GM19372 (cell line): ENCODE data around the gene TRIM33.
"Not testable (repeated sequence)": the region's sequence is repeated elsewhere in the genome, so short reads cannot be mapped to it uniquely, and the experiment has no call there.

Experiments
- ATAC-seq: cut with Tn5 transposase; IDR thresholded peaks from one replicate; pipeline ENCODE4 v1.9.1; 2021; ENCODE audit warnings: mild to moderate bottlenecking, low read depth, moderate library complexity; ENCODE audit not compliant: unreplicated experiment

TRIM33 gene

DNA sequence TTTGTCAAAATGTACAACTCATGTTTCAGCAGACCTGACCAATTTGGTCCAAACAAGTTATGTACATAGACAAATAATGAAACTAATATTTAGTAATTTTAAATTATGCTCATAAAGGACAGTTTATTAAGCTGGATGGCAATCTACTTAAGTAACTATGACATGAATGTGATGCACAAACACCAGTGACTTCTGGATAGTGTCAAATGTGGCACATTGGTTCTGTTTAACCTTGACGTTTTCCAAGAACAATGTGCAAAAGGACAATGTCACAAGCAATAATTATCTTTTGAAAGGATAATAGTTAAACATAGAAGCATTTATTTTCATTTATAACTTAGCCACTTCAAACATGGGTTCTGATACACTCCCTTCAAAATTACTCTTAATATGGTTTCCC lies 80.0 kb downstream of the TRIM33 start:
- no peak for ATAC-seq

DNA sequence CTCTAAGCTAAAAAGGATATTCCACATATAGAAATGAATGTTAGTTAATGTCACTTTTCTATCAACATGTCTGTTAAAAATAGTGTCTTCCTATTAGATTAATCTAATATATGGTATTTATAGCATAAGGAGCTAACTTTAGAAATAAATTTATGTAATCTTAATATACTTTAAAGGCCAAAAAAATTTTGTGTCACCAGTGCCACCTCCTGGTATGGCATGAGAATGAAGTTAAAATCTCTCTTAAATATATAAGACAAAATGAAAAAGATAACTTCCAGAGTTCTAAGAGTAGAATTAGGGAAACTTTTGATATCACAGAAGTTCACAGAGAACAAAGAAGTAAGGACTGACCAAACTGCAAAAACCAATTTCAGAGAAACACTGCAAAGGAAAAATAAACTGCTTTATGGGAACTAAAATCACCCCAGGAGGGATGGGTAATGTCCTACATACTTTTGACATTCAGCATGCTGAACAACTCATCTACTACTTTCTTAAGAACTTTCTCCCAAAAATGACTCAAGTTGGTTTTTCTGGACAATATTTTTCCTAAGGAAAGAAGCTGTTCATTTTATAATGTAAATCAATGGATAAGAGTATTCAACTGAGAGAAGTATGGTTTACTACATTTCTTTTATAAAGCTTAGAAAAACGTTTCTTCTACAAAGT lies 82.8 kb downstream of the TRIM33 start:
- ATAC-seq = no peak

DNA sequence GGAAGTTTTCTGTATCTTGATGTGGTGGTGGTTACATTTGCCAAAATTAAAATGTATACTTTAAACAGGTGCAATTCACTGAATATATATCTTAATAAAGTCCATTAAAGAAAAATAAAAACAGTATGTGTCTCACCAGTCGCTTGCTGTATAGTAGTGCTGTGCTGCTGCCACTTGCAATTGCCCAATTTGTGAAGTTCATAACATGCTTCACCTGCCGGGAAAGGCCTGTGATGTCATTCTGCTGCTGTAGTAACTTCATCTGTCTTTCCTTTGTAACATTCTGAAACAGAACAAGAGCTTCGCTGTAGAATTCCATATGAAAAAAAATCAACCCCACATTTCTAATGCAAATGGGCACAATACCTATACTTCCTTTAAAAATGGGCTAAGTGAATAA lies 83.4 kb downstream of the TRIM33 start:
- ATAC-seq = no peak

DNA sequence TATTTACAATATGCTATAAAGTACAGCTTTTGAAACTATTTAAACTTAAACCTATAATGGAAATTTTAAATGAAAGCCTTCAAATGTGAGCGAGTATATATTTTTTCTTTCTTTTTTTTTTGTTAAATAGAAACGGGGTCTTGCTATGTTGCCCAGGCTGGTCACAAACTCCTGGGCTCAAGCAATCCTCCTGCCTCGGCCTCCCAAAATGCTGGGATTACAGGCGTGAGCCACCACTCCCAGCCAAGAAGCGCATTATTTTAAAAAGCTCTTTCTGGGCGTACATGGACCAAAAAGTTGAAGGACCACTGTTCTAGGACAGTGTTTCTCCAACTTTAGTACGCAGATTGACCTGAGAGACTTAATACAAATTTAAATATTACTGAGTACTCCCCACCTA lies 87.5 kb downstream of the TRIM33 start:
- no peak for ATAC-seq

DNA sequence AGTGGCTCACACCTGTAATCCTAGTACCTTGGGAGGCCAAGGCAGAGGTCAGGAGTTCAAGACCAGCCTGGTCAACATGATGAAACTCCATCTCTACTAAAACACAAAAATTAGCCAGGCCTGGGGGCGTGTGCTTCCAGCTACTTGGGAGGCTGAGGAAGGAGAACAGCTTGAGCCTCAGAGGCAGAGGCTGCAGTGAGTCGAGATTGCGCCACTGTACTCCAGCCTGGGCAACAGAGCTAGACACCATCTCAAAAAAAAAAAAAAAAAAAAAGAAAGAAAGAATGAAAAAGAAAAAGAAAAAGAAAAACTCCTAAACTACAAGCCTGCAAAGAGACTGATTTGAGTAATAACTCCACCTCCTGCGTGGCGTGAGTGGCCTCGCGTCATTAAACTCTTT lies 92.1 kb downstream of the TRIM33 start:
- ATAC-seq = not testable (repeated sequence)

DNA sequence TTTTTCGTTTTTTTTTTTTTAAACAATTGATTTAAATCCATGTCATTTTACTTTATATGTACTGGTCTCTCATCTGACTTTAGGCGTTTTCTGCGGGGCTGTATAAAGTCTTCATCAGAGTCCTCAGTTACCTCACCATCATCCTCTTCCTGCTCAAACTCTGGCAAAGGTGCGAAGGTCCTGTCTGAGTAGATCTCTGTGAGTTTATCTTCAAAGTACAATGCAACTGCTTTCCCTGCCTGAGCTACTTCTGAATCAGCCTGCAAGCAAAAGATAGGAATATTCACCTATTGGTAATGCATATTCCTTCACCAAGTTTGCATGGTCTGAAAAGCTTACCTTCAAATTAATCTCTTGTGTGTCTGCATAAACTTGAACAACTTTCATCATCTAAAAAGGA lies 113.4 kb downstream of the TRIM33 start:
- ATAC-seq = no peak

DNA sequence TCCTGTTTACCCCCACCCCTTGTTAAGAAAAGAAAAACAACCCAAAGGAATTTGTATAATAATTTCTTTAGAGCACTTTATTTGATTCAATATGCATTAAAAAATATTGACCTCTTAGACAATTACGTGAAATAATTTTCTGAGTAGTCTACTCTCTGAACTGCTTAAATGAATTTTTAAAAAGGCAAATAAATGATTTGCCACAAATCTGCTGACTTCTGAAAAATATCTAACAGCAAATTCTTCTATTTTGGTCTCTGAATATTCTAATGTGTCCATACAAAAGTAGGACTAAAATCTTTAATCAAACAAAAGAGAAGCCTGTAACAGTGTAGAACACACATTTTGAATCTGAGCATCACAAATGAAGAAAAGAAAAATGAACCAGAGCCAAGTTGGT lies 115.1 kb downstream of the TRIM33 start:
- ATAC-seq = no peak

DNA sequence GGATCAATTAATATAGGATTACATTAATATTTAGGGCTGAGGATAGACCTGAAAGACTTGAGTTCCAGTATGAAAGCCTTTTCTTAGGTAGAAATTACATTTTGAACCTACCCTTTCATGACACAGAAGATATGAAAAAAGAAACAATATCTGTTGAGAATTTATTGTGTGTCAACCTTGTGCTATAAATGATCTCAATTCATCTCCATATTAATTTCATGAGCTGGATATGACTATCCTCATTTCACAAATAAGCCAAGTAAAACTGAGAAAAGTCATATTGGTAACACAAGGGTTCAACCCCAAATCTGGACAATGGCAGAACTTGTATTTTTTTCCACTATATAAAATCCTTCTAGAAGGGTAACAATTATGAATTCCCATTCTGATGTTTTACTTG lies 120.0 kb downstream of the TRIM33 start:
- ATAC-seq = no peak

DNA sequence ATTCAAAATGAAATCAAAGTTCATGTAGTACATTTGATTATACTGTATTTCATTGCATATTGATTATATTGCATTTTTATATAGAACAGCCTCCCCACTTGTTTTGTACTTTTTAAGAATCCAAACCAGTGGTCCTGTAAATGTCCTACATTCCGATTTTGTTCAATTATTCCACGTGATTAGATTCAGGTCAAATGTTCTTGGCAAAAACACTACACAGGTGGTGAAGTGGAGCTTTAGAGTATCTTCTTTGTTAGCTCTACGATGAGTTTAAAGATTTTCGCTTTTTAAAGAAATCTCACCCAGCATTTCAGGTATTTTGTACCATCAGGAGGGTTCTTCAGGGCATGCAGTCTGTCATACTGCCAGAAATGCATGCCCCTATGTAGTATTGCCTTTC lies 120.6 kb downstream of the TRIM33 start:
- no peak for ATAC-seq

DNA sequence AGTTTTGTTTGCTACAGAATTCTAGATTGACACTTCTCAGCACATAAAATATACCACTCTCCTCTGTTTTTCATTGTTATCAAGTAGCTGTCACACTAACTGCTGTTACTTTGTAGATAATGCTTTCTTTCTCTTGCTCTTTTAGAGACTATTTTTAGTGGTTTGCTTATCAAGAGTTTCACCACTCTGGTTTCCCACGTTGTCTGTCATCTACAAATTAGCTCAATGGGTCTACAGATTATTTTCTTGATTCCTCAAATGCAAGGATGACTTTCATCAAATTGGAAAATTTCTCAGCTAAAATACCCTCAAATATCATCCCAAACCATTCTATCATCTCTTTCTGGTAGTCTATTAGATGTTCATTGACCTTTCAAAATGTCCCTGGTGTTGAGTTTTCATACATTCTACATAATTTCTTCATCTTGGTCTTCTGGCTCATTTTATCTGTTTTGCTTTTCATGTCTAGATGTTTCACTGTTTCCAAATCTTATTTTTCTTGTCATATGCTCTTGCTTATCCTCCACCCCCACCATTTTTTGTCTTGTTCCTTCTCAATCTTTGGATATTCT lies 122.5 kb downstream of the TRIM33 start:
- ATAC-seq = no peak

DNA sequence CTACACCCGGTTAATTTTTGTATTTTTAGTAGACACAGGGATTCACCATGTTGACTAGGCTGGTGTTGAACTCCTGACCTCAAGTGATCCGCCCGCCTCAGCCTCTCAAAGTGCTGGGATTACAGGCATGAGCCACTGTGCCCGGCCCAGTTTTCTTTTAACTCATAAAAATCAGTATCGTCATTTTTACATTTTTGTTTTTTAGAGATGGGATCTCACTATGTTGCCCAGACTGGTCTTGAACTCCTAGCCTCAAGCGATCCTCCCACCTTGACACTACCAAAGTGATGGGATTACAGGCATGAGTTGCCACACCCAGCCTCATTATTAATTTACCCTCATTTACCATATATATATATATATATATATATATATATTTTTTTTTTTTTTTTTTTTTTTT lies 123.4 kb downstream of the TRIM33 start:
- not testable (repeated sequence) for ATAC-seq

DNA sequence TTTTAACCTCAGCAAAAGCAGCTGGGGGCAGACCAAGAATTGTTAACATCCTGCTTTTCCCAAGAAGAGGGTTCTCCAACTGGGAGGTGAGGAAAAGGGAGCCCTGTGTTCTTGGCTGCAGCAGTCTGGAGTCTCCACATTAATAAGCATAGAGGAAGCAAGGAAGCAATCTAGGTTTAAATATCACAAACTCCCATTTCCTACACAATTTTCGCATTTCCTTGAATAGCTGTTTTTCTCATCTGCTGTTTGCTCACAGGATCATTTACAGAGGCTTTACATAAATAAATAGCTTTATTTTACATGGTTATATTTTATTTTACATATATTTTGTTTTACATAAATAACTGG lies 124.0 kb downstream of the TRIM33 start:
- ATAC-seq = no peak

DNA sequence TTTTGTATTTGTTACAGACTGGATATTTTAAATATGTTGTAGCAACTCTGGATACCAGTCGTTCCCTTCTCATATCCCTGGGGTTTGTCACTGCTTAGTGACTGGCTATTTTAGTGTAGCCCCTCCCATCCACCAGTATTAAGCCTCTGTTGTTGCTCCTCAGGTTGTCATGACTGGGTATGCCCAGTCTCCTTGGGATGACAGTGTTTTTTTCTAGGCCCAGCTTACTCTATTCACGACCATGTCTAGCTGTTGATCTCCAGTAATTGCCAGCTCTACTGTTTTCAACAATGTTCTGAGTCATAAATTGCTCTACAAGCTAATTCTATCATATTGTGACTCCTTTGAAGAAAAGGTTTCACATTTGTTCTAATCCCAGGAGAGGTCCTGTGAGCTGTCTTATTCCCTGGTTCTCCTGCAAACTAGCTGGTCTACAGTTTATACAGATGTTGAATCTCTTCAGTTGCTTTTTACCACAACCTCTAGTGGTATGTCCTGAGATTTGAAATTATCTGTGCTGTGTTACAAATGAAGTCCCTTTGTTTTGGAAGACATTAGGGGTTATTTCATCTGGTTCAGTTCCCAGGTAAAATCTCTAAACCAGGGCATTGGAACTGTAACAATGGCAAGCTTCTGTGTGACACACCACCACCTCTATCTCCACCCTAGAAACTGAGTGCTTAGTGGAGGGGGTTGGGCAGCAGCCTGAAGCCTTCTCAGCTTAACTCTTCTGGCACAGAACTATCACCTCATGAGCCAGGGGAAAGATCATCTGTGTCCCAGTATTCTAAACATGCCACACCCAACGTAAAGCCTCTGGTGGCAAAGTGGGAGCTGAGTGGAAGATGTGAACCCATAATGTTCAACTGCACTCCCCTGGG lies 124.6 kb downstream of the TRIM33 start:
- ATAC-seq = no peak

DNA sequence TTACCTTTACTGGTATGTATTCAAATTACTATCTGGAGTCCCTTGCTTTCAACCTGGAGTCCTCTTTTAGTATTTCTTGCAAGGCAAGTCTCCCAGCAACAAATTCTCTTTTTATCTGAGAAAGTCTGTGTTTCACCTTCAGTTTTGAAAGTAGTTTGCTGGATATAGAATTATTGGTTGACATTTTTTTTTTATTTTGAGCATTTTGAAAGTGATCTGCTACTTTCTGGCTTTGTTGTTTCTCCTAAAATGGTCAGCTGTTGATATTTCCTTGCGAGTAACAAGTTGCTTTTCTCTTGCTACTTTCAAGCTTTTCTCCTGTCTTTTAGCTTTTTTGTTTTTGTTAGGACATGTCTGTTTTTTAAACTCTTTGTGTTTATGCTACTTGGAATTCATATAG lies 126.1 kb downstream of the TRIM33 start:
- no peak for ATAC-seq

DNA sequence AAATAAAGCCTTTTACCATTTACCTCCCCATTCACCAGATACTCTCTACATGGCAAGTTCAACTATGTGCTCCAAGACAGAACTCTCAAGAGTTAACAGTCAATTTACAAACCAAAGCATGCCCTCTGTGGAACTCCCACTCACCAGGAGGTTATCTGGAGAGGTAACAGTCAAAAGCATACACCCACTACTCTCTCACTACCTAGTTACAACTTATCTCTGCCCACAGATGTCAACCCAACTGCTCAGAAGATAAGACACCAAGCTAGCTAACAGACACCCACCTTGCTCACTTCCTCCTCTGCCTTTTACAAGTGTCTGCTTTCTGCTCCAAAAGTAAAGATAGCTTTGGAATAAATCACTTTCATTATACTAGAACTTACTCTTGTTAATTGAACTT lies 131.0 kb downstream of the TRIM33 start:
- no peak for ATAC-seq

DNA sequence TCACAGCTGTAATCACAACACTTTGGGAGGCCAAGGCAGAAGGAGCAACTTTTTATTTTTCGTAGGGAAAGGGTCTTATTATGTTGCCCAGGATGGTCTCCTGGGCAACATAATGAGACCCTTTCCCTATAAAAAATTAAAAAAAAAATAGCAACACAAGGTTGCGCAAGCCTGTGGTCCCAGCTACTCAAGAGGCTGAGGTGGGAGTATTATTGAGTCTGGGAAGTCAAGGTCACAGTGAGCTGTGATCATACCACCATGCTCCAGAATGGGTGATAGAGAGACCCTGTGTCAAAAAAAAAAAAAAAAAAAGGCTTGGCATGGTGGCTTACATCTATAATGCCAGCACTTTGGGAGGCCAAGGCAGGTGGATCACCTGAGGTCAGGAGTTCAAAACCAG lies 131.6 kb downstream of the TRIM33 start:
- ATAC-seq = no peak

DNA sequence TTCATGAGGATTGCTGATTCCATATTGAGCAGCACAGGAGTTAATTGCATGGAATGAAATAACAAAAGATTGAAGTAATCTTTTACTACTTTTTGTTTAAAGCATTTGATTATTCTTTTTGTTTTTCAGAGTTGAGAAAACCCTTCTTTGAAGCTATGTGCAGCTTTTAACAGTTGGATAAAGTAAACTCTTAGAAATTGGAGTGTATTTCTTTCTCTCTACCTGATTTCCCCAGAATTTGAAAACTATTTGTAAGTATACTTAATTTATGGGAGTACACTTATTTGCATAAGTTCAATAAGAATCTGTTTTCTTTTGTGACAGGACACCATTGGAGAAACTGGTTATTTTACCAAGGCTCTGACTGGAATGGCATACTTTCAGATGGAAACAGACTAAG lies 133.6 kb downstream of the TRIM33 start:
- no peak for ATAC-seq

DNA sequence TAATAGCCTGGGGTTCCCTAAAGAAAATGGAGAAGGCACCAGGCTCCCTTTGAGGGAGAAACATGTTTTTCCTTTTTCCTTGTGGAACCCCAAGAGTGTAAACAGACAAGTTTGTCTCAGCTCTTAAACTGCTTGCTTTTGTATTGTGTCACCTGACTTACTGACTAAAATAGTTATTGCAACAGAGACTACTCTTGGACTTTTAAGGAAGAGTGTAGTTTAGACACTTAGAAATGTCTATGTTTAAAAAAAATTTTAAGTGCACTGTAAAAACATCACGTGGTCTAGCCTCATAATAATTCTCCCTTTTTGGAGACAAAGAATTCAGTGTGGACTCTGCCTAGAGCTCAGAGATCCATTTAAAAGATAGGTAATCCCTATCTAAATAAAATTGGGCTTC lies 141.1 kb downstream of the TRIM33 start:
- no peak for ATAC-seq

DNA sequence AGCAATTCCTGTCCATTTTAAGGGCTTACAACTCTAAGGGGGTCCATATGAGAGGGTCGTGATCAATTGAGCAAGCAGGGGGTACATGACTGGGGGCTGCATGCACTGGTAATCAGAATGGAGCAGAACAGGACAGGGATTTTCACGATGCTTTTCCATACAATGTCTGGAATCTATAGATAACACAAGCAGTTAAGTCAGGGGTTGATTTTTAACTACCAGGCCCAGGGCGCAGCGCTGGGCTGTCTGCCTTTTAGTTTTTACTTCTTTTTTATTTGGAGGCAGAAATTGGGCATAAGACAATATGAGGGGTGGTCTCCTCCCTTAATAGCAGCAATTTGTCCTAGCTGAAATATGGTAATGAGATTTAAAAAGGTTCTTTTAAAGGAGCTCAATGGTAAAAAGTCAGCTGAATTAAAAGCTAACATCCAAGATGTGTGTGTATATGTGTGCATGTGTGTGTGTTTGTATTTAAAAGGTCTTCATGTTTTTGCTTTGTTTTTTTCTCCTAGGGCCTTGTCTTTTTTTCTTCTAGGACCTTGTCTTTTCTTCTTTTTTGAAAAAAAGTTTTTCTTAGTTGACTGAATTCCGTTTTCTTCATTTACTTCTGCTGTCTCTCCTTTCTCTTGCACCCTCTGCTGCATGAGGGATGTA lies 141.6 kb downstream of the TRIM33 start:
- not testable (repeated sequence) for ATAC-seq

DNA sequence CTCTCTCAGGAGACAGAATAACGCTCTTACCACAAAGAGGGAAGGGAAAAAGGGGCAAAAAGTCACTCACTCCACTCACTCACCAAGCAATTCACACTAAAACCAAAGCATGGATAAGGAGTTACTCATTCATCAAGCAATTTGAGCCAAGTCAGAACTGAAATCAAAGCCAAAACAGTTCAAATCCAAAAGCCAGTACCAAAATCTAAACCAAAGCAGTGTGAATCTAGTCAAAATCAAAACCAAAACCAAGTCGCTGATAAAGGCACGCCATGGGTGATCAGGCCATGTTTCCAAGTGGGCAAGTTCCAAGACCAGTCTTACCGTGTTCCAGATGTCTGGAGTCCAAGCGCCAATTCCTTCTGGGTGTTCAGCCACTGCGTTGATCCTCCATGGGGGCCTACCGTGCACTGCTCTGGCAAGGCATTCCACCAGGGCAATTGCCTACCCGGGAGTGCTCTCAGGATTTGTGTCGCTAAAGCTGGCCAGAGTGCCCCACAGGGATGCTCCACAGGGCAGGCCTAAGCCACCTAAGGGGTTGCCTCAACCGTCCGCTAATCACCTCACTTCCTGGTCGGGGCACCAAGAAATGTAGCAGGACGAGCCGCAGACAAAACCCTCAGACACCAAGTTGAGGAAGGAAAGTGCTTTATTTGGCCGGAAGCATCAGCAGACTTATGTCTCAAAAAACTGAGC lies 142.3 kb downstream of the TRIM33 start:
- no peak for ATAC-seq

DNA sequence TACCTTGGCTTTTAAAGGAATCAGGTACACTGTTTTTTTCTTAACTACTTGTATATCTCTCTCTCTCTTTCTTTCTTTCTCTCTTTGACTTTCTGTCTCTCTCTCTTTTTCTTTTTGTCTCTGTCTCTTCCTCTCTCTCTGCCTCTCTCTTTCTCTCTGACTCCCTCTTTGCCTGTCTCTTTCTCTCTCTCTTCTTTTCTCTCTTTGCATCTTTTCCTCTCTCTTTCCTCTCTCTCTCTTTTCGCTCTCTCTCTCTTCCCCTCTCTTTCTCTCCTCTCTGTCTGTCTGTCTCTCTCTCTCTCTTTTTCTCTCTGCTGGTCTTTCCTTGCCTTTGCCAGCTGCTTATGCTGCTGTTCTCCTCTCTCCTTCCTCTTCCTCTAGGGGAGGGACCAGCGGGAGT lies 143.2 kb downstream of the TRIM33 start:
- ATAC-seq = no peak
